ENCODE data around the gene TNRC6B.

TNRC6B gene

GRCh38 chr22:40261783-40262182 lies 84.1 kb downstream of the TNRC6B start:
- H3K27ac ChIP-seq (ENCODE audit: low read length) = no peak overlapping the region
- TF ChIP-seq CTCF (IDR thresholded peaks at IDR 0.05; ENCODE audit: low read depth, low read length) (no peak), EZH2phosphoT487 (IDR thresholded peaks at IDR 0.05; ENCODE audit: low read depth) (no peak)
- H2AFZ ChIP-seq (ENCODE audit: low read depth, low read length) = no peak overlapping the region
- no peaks in the 10 kb centered on the region for H3K27me3 ChIP-seq (ENCODE audit: low read depth, low read length)
- H3K4me1 ChIP-seq (ENCODE audit: low read length) = no peaks in the 10 kb centered on the region
- no peak overlapping the region for H3K9ac ChIP-seq (ENCODE audit: low read length)
- H3K79me2 ChIP-seq (ENCODE audit: low read length) = no peaks in the 10 kb centered on the region
- H3K4me2 ChIP-seq (ENCODE audit: low read length) = no peak overlapping the region
- H4K20me1 ChIP-seq (ENCODE audit: insufficient read depth, low read length) = peaks cover 22% of the 10 kb centered on the region
- H3K9me3 ChIP-seq (ENCODE audit: insufficient read depth, low read length) = no peaks in the 10 kb centered on the region
- peaks cover 38% of the 10 kb centered on the region for H3K36me3 ChIP-seq (replicated peaks; ENCODE audit: low read depth, low read length)
- H3K4me3 ChIP-seq (ENCODE audit: low read length) = no peak overlapping the region

DNA sequence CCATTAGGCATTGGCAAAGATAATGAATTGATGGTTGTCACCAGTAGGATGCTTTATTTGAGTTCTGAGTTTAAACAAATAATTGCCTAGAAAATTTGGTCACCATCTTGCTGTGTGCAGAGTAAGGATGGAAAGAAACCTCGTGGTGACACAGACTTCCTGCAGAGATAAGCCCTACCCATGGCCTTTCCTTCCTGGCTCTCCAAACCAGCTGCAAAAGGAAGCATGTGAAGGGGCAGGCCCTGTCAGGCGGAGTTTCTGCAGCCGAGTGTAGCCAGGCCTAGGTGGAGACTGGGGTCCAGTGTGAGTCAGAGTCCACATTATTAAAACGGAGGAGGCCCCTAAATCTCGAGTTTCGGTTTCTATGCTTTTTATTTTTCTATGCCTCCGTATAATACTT lies 85.5 kb downstream of the TNRC6B start:
- H3K4me2 ChIP-seq (ENCODE audit: low read length) = no peak overlapping the region
- H2AFZ ChIP-seq (ENCODE audit: low read depth, low read length) = no peak overlapping the region
- peaks cover 20% of the 10 kb centered on the region for H4K20me1 ChIP-seq (ENCODE audit: insufficient read depth, low read length)
- H3K4me1 ChIP-seq (ENCODE audit: low read length) = no peaks in the 10 kb centered on the region
- H3K4me3 ChIP-seq (ENCODE audit: low read length) = no peak overlapping the region
- H3K79me2 ChIP-seq (ENCODE audit: low read length) = no peaks in the 10 kb centered on the region
- TF ChIP-seq CTCF (IDR thresholded peaks at IDR 0.05; ENCODE audit: low read depth, low read length) (no peak), EZH2phosphoT487 (IDR thresholded peaks at IDR 0.05; ENCODE audit: low read depth) (no peak)
- no peaks in the 10 kb centered on the region for H3K27me3 ChIP-seq (ENCODE audit: low read depth, low read length)
- H3K9me3 ChIP-seq (ENCODE audit: insufficient read depth, low read length) = no peaks in the 10 kb centered on the region
- no peak overlapping the region for H3K27ac ChIP-seq (ENCODE audit: low read length)
- H3K36me3 ChIP-seq (replicated peaks; ENCODE audit: low read depth, low read length) = peaks cover 40% of the 10 kb centered on the region
- no peak overlapping the region for H3K9ac ChIP-seq (ENCODE audit: low read length)

DNA sequence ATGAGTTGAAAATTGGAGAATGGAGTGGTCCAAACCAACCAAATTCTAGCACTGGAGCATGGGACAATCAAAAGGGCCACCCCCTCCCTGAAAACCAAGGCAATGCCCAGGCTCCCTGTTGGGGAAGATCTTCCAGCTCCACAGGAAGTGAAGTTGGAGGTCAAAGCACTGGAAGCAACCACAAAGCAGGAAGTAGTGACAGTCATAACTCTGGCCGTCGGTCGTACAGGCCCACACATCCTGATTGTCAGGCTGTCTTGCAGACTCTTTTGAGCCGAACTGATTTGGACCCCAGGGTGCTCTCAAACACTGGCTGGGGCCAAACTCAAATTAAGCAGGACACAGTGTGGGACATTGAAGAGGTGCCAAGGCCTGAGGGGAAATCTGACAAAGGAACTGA lies 88.1 kb downstream of the TNRC6B start:
- Histone ChIP-seq H3K4me1 (ENCODE audit: low read length) (no peaks in the 10 kb centered on the region), H3K27ac (ENCODE audit: low read length) (no peak overlapping the region), H3K36me3 (replicated peaks; ENCODE audit: low read depth, low read length) (peaks cover 43% of the 10 kb centered on the region), H3K9ac (ENCODE audit: low read length) (no peak overlapping the region), H3K4me2 (ENCODE audit: low read length) (no peak overlapping the region), H3K9me3 (ENCODE audit: insufficient read depth, low read length) (no peaks in the 10 kb centered on the region), H3K79me2 (ENCODE audit: low read length) (no peaks in the 10 kb centered on the region), H2AFZ (ENCODE audit: low read depth, low read length) (no peak overlapping the region), H3K4me3 (ENCODE audit: low read length) (no peak overlapping the region), H3K27me3 (ENCODE audit: low read depth, low read length) (no peaks in the 10 kb centered on the region), H4K20me1 (ENCODE audit: insufficient read depth, low read length) (peaks cover 7% of the 10 kb centered on the region; the same call in 1 of the 2 replicates)
- no peak for TF ChIP-seq CTCF (IDR thresholded peaks at IDR 0.05; ENCODE audit: low read depth, low read length)
- no peak for TF ChIP-seq EZH2phosphoT487 (IDR thresholded peaks at IDR 0.05; ENCODE audit: low read depth)

DNA sequence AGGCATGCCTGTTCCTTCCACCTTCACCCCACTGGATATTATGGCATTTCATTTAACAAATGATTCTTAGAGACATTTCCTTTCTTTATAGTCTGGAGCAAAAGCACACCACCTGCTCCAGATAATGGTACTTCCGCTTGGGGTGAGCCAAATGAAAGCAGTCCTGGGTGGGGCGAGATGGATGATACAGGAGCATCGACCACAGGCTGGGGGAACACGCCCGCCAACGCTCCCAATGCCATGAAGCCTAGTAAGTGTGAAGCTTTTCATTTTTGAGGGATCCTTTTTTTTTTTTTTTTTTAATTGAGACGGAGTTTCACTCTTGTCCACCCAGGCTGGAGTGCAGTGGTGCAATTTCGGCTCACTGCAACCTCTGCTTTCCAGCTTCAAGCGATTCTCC lies 92.3 kb downstream of the TNRC6B start:
- Histone ChIP-seq H2AFZ (ENCODE audit: low read depth, low read length) (no peak overlapping the region), H4K20me1 (ENCODE audit: insufficient read depth, low read length) (0 out of 2 replicates have a peak, but pooled peaks cover under 1% of the 10 kb centered on the region), H3K27me3 (ENCODE audit: low read depth, low read length) (no peaks in the 10 kb centered on the region), H3K79me2 (ENCODE audit: low read length) (no peaks in the 10 kb centered on the region), H3K9ac (ENCODE audit: low read length) (no peak overlapping the region), H3K4me1 (ENCODE audit: low read length) (no peaks in the 10 kb centered on the region), H3K4me2 (ENCODE audit: low read length) (no peak overlapping the region), H3K4me3 (ENCODE audit: low read length) (no peak overlapping the region), H3K36me3 (replicated peaks; ENCODE audit: low read depth, low read length) (peaks cover 21% of the 10 kb centered on the region), H3K27ac (ENCODE audit: low read length) (no peak overlapping the region), H3K9me3 (ENCODE audit: insufficient read depth, low read length) (no peaks in the 10 kb centered on the region)
- TF ChIP-seq CTCF (IDR thresholded peaks at IDR 0.05; ENCODE audit: low read depth, low read length) (no peak), EZH2phosphoT487 (IDR thresholded peaks at IDR 0.05; ENCODE audit: low read depth) (no peak)
